Kidney tubule cell (primary cell): ENCODE results near the gene SLC11A2.
"Not testable (repeated sequence)": the region's sequence is repeated elsewhere in the genome, so short reads cannot be mapped to it uniquely, and the experiment has no call there.

Experiments used
- DNase-seq: peaks from one replicate; pipeline ENCODE4 v3.0.0-alpha.2; 2018; ENCODE audit warnings: low spot score

SLC11A2 gene

GRCh38 chr12:51025338-51025835, 797 bp downstream of the SLC11A2 start:
- DNase-seq = no peak

GRCh38 chr12:51023625-51024382, 2.4 kb downstream of the SLC11A2 start:
- DNase-seq = no peak

- DNase-seq = no peak
Observed at GRCh38 chr12:51021694-51022093, 4.5 kb downstream of the SLC11A2 start.

GRCh38 chr12:51020448-51021182, 5.6 kb downstream of the SLC11A2 start:
- DNase-seq = no peak

GRCh38 chr12:51019927-51020326, 6.3 kb downstream of the SLC11A2 start:
- no peak for DNase-seq

- no peak for DNase-seq
Observed at GRCh38 chr12:51018956-51019355, 7.2 kb downstream of the SLC11A2 start.

- DNase-seq = no peak
Observed at GRCh38 chr12:51017452-51017851, 8.7 kb downstream of the SLC11A2 start.

- DNase-seq = not testable (repeated sequence)
Observed at GRCh38 chr12:51014467-51014866, 11.7 kb downstream of the SLC11A2 start.

GRCh38 chr12:51013441-51013840, 12.7 kb downstream of the SLC11A2 start:
- peak; percentile 83 for DNase-seq

- DNase-seq = no peak
Observed at GRCh38 chr12:51012570-51013236, 13.5 kb downstream of the SLC11A2 start.

GRCh38 chr12:51011955-51012354, 14.2 kb downstream of the SLC11A2 start:
- peak; percentile 67 for DNase-seq

- DNase-seq = peak; percentile 66
Observed at GRCh38 chr12:51009056-51009440, 17.1 kb downstream of the SLC11A2 start.

GRCh38 chr12:51008329-51009055, 17.7 kb downstream of the SLC11A2 start:
- no peak for DNase-seq

GRCh38 chr12:51005671-51006070, 20.5 kb downstream of the SLC11A2 start:
- peak; percentile 30 for DNase-seq

GRCh38 chr12:51005030-51005429, 21.2 kb downstream of the SLC11A2 start:
- no peak for DNase-seq

- DNase-seq = no peak
Observed at GRCh38 chr12:51004504-51004903, 21.7 kb downstream of the SLC11A2 start.

GRCh38 chr12:51001799-51002198, 24.4 kb downstream of the SLC11A2 start:
- DNase-seq = no peak

- DNase-seq = peak; percentile 80
Observed at GRCh38 chr12:51000245-51000644, 25.9 kb downstream of the SLC11A2 start.

- no peak for DNase-seq
Observed at GRCh38 chr12:50999093-50999492, 27.1 kb downstream of the SLC11A2 start.

- DNase-seq = peak; percentile 60
Observed at GRCh38 chr12:50992819-50993218, 33.4 kb downstream of the SLC11A2 start.

- no peak for DNase-seq
Observed at GRCh38 chr12:50991291-50991690, 34.9 kb downstream of the SLC11A2 start.

GRCh38 chr12:50990791-50991190, 35.4 kb downstream of the SLC11A2 start:
- no peak for DNase-seq
